ENCODE measurements around the gene CCDC85C.

Gene CCDC85C

DNA sequence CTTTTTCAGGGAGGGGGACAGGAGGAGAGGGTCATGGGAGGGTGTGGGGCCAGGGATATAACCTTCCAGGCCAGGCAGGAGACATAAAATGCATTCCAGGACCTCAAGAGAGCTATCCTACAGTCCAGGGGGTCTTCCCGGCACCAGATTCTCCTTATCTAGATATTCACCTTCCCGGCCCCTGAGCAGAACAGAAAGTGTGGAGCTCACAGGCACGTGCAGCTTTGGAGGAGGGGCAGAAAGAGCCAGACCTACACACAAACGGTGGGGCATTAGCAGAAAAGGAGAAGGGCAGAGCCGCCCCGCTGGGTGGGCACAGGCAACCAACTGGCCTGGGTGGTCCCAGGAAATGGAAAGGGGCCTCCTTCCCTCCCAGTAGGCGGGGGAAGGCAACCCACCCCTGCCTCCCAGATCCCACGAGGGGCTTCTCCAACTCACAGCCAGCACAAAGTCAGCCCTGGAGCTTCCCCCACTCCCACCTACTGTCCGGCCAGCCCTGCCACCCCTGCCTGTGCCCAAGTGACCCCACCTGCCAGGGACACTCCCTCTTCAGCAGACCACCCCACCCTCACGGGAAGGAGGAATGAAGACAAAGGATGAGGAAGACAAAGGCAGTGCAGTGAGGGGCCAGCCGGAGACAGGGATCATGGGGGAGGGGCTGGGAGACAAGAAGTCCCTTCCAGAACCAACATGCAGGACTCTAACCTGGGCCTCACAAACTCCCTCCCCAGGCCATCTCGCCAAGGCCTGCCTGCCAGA is 33.3 kb downstream of the CCDC85C start:
- DNase-seq: no peak

DNA sequence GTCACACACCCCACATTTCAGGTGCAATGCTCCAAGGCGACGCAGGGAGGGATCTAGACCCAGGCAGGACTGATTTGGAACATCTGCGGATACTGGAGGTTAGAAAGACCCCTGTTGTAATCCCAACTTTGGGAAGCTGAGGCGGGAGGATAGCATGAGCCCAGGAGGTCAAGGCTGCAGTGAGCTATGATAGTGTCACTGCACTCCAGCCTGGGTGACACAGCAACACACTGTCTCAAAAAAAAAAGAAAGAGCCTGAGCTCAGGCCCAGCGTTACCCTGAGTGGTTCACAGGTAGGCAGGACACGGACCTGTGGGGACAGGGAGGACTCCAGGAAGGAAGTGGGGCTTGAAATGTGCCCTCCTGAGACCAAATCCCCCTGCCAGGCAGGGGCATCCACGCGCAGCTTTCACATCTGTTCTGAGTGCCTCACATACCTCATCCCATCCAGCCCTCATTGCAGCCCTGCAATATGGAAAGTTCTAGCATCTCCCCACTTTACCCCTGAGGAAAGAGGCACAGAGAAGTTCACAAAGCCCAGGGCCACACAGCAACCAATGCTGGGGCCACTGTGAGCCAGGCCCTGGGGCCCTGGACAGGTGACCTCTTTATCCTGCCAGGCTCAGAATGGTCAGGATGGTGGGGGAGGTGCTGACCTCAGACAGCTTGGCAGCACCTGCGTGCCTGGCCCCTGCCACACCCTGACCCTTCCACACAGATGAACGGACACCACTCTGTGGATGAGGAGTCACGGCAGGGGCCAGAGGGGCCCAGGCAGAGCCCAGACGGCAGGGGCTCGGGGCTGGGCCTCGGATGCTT is 34.1 kb downstream of the CCDC85C start:
- no peak for DNase-seq

DNA sequence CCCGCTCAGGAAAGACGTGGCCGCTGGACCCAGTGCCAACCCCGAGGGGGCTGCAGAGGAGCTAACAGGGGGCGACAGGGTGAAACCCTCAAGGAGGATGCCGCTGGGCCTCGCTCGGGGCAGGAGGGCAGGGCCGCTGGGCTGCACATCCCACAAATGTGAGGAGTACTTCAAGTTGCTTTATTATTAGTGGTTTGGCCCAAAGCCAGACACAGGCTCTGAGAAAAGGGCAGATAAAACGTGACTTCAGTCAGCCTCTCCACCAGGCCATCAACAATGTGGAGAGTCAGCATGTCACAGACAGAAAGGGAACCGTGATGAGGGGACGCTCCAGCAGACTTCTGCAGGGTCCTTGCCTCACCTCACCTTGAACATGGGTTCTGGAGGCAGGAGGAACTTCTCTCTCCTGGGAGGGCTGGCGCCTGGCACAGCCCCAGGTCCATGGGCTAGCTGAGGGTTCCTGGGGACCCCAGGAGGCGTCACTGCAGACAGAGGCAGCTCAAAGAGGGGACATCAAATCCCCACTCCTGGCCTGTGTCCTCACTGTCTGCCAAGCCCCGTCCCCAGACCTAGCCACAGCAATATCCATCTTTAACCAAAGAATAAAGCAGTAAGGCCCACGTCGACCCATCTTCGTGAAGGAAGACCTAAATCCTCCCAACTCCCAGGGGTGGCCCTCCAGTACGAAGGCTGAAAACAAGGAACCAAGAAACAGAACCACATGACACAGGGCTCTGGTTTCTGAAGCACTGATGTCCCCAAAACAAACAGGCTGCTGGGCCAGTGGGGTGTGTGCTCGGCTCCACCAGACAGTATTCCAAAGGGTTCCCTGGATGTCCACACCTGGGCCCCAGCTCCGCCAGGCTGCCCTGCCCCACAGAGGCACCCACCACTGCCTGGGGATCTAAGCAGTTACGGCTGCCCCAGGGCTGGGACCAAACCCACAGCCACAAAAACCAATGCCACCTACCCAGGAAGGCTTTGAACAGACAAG is 35.1 kb downstream of the CCDC85C start:
- DNase-seq: no peak

DNA sequence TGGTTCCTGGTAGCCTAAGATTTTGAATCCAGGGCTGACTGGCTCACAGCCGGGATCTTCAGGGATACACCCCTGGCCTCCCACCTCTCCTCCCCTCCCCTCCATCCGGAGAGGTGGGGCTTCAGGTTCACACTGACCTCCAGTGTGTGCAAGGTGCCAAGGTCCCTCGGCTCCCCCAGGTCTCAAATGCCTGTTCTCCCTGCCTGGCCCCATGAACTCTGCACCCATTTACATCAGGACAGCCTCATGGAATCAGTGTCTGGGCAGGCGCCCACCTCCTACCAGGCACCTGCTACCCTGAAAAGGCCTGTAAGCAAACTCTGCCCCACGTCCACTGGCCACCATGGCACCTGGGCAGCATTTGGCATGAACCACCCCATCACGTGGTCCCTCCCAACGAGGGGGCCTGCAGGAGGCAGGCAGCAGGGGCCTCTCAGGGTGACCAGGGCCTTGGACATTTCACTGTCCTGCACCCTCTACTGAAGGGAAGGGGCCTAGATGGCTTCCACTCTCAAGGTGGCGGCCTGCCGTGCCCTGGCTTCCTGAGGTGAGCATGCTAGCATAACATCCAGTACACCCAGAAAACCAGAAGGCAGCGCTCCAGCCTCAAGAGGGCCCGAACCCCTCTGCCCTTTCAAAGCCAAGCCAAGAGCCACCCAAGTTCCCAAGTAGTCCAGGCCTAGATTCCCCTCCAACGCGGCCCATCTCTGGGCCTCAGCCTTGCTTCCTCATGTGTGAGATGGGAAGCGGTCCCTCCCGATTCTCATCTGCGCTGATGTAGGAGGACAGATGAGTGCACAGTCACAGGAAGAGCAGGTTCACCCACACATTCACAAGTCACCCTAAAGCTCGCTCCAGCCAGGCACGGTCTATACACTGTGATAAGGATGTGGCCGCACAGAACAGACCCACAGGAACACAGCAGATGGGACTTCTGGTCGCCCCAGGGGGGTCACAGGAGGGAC is 37.3 kb downstream of the CCDC85C start:
- no peak for DNase-seq

DNA sequence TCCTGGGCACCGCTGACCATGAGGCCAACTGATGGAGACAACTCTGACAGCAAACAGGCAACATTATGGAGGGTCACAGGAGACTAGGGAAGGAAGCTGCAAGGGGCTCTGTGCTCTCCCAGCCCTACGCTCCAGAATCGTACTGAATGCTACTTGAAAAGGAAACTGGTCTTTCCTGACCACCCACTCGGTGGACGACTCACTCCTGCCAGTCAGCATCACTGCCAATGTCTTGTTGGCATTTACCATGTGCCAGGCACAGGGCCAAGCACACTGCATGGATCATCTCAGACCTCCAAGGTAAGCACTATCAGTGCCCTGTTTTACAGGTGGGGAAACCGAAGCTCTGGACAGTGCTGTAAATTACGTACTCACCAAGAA is 38.0 kb downstream of the CCDC85C start:
- no peak for DNase-seq

DNA sequence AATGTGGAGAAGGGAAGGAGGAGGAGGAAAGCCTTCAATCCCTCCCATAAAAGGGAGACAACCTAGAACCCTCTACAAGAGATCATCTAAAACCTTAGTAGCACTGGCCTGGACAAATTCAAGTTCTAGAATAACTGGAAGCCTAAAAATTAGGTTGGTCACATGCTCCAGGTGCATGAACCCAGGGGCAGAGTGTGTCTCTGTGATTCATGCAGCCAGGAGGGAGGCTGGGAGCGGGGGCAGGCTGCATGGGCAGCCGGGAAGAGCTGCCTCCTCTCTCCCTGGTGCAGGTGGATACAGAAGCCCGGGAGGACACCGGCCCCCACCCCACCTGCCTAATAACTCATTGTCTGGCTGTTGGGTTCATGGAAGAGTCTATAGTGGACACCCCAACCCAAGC is 38.6 kb downstream of the CCDC85C start:
- DNase-seq: no peak

DNA sequence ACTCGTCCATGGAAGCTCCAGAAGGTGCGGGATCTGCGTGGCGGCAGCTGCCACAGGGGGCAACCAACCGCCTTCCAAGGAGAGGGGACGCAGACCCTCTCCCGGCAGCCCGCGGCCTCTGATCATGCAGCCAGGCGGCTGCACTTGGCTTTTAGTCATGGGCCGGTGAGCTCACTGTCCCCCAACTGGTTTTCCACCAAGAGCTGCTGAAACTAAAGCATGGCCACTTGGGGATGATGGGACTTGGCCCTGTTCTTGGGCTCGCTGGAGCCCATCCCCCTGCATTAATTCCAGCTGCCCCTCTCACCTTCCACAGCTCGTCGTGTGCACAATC is 39.1 kb downstream of the CCDC85C start:
- no peak for DNase-seq

DNA sequence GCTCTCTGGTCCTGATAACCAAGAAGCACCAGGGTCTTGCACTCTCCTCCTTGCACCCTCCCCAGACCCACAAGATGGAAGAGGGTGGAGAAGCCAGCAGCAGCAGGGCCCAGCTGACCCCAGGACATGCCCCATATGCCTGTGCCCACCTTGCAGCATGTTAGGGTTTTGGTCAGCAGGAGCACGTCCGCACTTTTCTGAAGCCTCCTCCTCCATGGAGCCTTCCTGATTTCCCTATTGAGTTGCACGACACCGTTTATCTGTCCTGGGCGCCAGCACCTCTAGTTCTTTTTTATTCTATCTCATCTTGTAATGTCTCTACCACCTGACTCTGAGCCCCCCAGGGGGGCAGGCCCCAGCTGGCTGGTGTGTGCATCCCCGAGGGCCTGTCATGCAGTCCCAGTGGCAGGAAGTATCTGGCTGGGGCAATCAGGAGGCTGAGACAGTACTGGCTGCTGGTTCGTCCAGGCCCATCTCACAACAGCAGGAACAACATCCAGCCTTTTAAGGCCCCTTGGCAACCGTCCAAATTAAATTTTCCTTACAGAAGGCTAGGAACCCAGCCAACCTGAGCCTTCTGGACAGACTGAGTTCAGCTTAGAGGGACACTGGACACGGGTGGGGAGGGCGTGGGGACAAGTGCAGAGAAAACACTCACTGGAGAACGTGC is 39.6 kb downstream of the CCDC85C start:
- DNase-seq: peak; percentile 61

DNA sequence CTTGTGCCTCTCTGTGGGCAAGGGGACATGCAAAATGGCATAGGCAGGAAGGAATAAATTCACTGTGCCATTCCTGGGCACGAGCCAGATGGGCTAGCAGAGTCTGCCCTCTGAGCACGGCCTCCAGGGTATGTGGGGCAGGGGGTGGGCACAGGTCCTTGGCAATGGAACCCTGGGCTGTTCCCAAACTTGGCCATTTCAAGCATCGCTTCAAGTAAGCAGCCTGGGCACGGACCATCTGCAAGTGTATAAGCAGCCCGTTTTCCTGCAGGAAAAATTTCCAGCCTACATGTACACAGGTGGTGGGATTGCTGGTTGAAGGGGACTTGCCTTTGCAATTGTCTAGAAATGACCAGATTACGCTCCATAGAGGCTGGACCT is 40.3 kb downstream of the CCDC85C start:
- DNase-seq: no peak

DNA sequence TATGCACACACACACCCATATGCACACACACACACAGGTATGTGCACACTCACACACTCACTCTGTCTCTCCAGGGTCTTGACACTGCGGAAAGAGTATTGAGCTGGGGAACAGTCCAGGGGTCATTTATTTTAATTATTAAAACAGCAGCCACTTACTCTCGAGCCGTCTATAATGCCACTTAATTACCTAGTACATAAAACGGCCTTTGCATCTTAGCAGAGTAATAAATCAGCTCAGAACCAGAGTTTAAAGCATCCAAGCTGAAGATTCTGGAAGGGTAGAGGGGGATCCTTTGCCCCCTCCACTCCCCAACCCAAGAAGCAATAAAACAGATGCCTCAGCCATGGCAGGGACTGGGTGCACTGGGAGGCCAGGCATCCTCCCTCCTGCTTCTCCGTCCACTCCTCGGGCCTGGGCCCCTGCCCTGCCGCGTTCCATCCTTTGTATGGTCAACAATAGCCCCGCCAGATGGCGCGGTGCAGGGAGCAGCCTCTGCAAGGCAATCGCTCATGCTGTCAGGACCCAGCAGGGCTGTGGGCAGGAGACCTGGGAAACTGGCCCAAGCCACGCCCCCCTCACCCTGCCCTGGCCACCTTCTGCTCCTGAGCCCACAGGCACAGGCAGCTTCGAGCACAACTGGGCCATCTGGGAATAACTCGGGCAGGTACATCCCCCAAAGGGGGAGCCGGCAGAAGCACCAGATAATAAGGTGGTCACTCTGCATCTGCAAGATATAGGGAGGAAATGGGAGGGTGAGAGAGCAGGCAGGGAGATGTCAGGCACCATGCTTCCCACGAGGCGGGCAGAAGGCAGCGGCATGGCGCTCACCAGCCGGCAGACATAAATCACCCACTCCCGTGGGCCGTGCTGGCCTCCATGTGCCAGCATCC is 40.9 kb downstream of the CCDC85C start:
- no peak for DNase-seq

DNA sequence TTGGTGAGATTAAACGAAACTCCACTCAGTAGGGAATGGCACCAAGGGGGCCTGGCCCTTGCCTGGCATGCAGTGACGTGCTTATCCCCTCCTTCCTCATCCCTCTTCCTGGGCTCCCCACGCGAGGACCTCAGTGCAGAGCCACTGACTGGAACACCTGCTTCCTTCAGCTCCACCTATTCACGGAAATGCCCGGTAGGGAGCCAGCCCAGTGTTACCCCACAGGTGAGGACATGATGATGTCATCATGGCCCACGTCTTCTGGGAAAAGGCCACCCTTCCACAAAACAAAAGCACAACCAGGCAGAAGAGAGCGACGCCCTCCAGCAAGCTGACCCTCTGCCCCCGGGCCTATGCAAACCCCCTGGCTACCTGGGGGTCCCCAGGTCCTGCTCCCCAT is 42.1 kb downstream of the CCDC85C start:
- no peak for DNase-seq

DNA sequence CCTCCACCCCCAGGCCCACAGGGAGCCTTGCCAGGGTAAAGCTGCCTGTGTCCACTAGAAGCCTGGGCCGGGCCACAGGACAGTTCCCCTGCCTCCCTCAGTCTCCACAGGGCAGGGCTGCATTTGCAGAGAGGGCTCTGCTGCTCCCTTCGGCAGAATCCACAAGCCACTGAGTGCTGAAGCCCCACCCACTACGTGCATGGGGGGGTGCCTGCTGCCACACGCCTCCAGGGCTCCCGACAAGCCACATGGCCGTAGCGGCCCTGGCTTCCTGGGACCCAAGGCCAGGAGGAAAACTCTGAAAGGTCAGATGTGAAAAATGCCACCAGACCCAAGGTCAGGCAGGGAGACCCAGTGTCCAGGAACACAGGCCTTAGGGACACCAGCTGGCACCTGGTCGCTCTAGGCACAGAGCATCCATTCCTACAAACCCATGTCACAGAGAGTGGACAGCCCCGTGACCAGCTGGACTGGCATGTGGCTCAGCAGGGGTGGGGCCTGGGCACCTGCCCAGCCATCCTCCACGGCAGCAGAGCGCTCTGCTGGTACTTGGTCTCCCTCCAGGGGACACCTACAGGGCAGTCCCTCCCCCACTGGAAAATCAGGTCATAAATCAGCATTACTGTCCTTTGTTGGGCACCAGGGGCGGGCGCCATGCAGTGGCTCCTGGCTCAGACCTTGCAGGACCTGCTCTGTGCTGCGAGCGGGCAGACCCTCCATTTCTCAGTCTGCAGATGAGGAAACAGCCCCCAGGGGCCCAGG is 42.9 kb downstream of the CCDC85C start:
- DNase-seq: no peak

DNA sequence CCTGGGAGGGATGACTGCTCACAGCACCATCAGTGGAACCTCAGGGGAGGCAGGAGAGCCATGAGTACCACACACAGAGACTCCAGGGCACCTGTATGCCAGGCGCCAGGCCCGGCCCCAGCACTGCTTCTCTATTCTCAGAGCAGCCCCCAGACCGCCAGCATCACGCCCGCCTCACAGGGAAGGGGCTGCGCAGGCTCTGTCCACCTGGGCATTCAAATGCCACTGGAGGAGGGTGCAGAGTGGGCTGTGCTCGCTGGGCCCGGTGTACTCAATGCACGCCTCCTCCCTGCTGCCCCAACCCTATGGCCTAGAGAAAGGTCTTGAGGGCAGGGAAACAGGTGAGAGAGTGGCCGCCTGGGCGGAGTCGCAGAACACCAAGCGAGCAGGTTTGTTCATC is 43.6 kb downstream of the CCDC85C start:
- DNase-seq: no peak

DNA sequence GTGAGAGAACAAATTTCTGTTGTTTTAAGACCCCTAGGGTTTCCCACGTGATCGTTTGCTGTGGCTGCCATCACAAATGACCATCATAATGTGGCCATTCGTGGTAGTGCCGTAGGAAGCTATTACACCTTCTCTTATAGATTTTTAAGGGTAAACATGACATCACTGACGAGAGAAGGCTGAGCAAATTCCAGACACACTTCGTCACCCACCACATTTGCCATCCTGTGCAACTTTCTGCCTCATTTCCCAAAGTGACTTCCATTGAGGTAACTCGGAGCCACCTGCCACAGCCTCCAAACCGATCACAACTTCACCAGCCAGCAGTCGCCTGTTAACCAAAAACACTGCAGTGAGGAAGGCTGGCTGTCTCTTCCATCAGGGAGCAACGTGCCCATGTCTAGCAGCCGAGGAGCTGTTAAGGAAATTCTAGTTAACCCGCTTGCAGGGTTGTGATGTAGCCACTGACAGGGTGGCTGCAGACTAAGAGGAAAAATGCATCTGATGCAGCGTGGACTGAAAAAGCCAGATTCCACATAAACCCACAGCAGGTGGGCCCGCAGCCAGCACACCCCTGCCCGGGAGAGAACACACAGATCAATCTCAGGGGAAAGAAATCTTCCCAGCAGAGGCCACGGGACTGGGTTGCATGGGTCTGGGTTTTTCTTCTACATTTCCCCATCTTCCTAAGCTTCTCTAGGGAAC is 44.6 kb downstream of the CCDC85C start:
- DNase-seq: no peak

DNA sequence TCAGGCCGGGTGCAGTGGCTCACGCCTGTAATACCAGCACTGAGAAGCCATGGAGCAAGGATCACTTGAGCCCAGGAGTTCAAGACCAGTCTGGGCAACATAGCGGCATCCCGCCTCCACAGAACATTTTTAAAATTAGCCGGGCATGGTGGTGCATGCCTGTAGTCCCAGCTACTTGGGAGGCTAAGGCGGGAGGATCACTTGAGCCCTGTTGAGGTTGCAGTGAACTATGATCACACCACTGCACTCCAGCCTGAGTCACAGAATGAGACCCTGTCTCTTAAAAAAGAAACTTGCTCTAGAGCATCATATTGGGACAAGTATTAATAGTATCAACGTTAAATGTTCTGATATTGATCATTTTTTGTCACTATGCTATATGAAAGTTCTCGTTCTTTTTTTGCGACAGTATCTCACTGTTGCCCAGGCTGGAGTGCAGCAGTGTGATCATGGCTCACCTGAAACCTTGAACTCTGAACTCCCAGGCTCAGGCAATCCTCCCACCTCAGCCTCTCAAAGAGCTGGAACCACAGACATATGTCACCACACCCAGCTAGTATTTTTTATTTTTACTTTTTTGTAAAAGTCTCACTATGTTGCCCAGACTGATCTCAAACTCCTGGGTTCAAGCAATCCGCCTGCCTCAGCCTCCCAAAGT is 47.7 kb downstream of the CCDC85C start:
- no peak for DNase-seq

DNA sequence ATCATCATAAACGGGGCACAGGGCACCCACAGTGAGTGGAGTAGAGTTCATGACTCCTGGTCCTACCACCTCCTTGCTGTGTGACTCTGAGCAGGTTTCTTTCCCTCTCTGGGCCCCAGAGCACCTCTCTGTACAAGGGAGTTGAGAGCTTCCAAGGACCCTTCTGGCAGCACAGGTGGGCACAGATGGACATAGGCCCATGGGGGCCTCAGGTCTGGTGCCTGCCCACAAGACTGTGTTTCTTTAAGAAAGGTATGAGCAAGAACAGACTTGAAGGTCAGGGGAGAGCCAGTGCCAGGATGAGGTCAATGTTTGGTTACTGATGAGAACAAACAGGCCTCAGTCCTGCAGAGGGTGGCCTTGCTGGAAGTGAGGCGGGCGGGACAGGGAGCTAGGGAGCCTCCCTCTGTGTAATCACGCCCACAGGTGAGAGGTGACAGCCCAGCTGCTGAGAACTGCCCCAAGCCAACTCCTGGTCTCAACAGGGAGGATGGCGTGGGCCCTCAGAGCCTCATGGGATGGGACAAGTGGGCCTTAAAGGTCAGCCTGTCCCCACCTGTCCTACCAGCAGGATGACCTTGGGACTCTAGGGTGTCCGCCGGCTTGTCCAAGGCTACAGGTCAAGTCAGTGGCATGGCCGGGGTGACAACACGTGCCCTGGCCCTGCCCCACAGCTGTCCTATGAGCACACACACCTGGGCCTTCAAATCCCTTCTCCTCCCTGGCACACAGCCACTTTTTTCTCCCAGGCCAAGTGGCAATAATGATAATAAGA is 49.1 kb downstream of the CCDC85C start:
- no peak for DNase-seq

DNA sequence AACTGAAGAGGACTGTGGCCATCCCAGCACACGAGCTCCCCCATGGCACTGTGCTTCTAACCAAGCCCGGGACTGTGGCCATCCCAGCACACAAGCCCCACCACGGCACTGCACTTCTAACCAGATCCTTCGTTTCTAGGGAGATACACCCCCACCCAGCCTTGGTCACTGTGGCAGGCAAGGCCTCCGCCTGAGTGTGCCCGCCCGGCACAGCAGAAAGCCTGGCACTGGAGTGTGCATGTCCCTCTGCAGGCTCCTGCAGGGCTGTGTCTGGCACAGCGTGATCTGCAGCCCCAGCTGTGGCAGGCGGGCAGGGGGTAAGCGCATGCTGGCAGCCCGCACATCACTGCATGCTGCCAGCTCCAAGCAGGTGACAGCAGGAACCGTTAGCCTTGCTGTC is 49.8 kb downstream of the CCDC85C start:
- DNase-seq: no peak

Data from NCI-H2171 (cell line).